ENCODE data around the gene HAGH. TPM values are rescaled to one million over a fixed set of nuclear protein-coding genes. Genes with fewer than 3 reads are reported as not detected.

The HAGH gene
- polyA plus RNA-seq, 1 donor from 2014 or later, result 163 TPM

DNA sequence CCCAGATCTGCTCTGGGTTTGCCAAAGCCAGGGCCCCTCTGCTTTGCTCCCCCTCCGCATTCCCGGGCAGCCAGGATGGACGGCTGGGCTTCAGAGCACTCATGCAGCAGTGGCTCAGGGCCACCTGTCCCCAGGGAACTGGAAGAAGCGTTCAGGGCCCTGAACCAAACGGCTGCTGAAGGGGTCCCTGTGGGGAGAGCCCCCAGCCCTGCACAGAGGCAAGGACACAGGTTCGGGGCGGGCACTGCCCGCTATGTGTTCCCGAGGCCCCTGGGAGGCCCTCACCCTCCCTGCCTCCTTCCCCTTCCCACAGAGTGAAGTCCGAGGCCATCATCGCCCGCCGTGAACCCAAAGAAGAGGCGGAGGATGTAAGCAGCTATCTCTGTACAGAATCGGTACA is 65.7 kb downstream of the HAGH start:
- Histone ChIP-seq H3K4me2 (ENCODE audit: low read length) (no peak overlapping the region), H3K36me3 (ENCODE audit: insufficient read depth, low read length) (no peaks in the 10 kb centered on the region), H3K9ac (ENCODE audit: low read length) (no peak overlapping the region), H3K4me3 (ENCODE audit: low read length) (no peak overlapping the region), H3K9me3 (ENCODE audit: low read length) (no peaks in the 10 kb centered on the region), H2AFZ (ENCODE audit: low read depth, low read length) (no peak overlapping the region), H3K27ac (ENCODE audit: low read length) (no peak overlapping the region), H3F3A (ENCODE audit: insufficient read depth, low read length, poor library complexity, severe bottlenecking) (no peaks in the 10 kb centered on the region), H3K79me2 (replicated peaks; ENCODE audit: insufficient read depth, low read length) (no peaks in the 10 kb centered on the region), H3K27me3 (ENCODE audit: insufficient read depth, low read depth, low read length) (no peaks in the 10 kb centered on the region), H4K20me1 (ENCODE audit: insufficient read depth) (no peaks in the 10 kb centered on the region), H3K9me2 (ENCODE audit: insufficient read depth, low read length) (no peaks in the 10 kb centered on the region)
- no peak for TF ChIP-seq SMC3 (conservative IDR thresholded peaks at IDR 0.05; ENCODE audit: poor library complexity)
- TF ChIP-seq, protein P1, sequence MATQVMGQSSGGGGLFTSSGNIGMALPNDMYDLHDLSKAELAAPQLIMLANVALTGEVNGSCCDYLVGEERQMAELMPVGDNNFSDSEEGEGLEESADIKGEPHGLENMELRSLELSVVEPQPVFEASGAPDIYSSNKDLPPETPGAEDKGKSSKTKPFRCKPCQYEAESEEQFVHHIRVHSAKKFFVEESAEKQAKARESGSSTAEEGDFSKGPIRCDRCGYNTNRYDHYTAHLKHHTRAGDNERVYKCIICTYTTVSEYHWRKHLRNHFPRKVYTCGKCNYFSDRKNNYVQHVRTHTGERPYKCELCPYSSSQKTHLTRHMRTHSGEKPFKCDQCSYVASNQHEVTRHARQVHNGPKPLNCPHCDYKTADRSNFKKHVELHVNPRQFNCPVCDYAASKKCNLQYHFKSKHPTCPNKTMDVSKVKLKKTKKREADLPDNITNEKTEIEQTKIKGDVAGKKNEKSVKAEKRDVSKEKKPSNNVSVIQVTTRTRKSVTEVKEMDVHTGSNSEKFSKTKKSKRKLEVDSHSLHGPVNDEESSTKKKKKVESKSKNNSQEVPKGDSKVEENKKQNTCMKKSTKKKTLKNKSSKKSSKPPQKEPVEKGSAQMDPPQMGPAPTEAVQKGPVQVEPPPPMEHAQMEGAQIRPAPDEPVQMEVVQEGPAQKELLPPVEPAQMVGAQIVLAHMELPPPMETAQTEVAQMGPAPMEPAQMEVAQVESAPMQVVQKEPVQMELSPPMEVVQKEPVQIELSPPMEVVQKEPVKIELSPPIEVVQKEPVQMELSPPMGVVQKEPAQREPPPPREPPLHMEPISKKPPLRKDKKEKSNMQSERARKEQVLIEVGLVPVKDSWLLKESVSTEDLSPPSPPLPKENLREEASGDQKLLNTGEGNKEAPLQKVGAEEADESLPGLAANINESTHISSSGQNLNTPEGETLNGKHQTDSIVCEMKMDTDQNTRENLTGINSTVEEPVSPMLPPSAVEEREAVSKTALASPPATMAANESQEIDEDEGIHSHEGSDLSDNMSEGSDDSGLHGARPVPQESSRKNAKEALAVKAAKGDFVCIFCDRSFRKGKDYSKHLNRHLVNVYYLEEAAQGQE (IDR thresholded peaks at IDR 0.05; ENCODE audit: borderline replicate concordance), result no peak

DNA sequence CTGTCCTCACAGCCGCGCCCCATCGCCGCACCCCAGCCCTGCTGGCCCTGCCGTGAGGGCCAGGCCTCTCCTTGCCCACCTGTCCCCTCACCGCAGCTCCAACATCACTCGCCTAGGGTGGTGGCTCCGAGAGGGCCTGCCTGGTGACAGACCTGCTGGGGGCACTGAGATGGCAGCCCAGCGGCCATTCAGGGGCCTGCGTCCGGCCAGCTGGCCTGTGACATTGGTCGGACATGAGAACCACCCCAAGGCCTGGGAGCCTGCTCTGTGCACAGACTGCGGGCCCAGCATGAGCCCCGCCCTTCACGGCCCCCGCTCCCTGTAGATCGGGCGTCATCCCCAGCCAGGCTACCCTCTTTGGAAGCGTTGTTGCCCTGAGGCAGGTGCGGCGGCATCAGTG is 67.1 kb downstream of the HAGH start:
- no peaks in the 10 kb centered on the region for H3K27me3 ChIP-seq (ENCODE audit: insufficient read depth, low read depth, low read length)
- H3K36me3 ChIP-seq (ENCODE audit: insufficient read depth, low read length), result no peaks in the 10 kb centered on the region
- no peaks in the 10 kb centered on the region for H3F3A ChIP-seq (ENCODE audit: insufficient read depth, low read length, poor library complexity, severe bottlenecking)
- H2AFZ ChIP-seq (ENCODE audit: low read depth, low read length), result no peak overlapping the region
- H3K4me3 ChIP-seq (ENCODE audit: low read length), result no peak overlapping the region
- no peaks in the 10 kb centered on the region for H3K79me2 ChIP-seq (replicated peaks; ENCODE audit: insufficient read depth, low read length)
- no peaks in the 10 kb centered on the region for H3K9me3 ChIP-seq (ENCODE audit: low read length)
- no peak for TF ChIP-seq POLR2AphosphoS5 (IDR thresholded peaks at IDR 0.05)
- no peak for TF ChIP-seq SMC3 (conservative IDR thresholded peaks at IDR 0.05; ENCODE audit: poor library complexity)
- TF ChIP-seq EP300 (conservative IDR thresholded peaks at IDR 0.05; ENCODE audit: poor library complexity, severe bottlenecking), result no peak
- TF ChIP-seq RAD21 (conservative IDR thresholded peaks at IDR 0.05), result no peak
- TF ChIP-seq MXI1 (conservative IDR thresholded peaks at IDR 0.05; ENCODE audit: poor library complexity, severe bottlenecking), result no peak
- no peak for TF ChIP-seq TAF1 (IDR thresholded peaks at IDR 0.05; ENCODE audit: low read depth)
- TF ChIP-seq, protein P1 (IDR thresholded peaks at IDR 0.05; ENCODE audit: borderline replicate concordance), result no peak
- TF ChIP-seq, protein P2, sequence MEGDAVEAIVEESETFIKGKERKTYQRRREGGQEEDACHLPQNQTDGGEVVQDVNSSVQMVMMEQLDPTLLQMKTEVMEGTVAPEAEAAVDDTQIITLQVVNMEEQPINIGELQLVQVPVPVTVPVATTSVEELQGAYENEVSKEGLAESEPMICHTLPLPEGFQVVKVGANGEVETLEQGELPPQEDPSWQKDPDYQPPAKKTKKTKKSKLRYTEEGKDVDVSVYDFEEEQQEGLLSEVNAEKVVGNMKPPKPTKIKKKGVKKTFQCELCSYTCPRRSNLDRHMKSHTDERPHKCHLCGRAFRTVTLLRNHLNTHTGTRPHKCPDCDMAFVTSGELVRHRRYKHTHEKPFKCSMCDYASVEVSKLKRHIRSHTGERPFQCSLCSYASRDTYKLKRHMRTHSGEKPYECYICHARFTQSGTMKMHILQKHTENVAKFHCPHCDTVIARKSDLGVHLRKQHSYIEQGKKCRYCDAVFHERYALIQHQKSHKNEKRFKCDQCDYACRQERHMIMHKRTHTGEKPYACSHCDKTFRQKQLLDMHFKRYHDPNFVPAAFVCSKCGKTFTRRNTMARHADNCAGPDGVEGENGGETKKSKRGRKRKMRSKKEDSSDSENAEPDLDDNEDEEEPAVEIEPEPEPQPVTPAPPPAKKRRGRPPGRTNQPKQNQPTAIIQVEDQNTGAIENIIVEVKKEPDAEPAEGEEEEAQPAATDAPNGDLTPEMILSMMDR (IDR thresholded peaks at IDR 0.05; ENCODE audit: poor library complexity, severe bottlenecking), result no peak
- TF ChIP-seq EZH2 (IDR thresholded peaks at IDR 0.05; ENCODE audit: borderline replicate concordance, insufficient read depth, low read length, poor library complexity, severe bottlenecking), result no peak
- no peaks in the 10 kb centered on the region for H3K9me2 ChIP-seq (ENCODE audit: insufficient read depth, low read length)
- no peak overlapping the region for H3K9ac ChIP-seq (ENCODE audit: low read length)
- H3K4me2 ChIP-seq (ENCODE audit: low read length), result no peak overlapping the region
- no peaks in the 10 kb centered on the region for H4K20me1 ChIP-seq (ENCODE audit: insufficient read depth)
- no peak overlapping the region for H3K27ac ChIP-seq (ENCODE audit: low read length)

Measured in neural cell (in vitro differentiated cells).